Measurements from ENCODE around the gene PAQR3.

Gene PAQR3

GRCh38 chr4:78949735-78950134 is 10.5 kb upstream of the PAQR3 start:
- Histone ChIP-seq H2BK120ac (ENCODE audit: low read depth, low read length) (no peak overlapping the region), H3K36me3 (ENCODE audit: control insufficient read depth in 1 of 2, insufficient read depth in 2 of 2, low read depth in 1 of 2, low read length in 2 of 2) (no peaks in the 10 kb centered on the region), H3K23ac (ENCODE audit: low read length in 2 of 2) (no peak overlapping the region), H3K4me1 (ENCODE audit: control insufficient read depth, insufficient read depth, low read depth, low read length) (no peaks in the 10 kb centered on the region), H2BK15ac (ENCODE audit: low read depth, poor library complexity, severe bottlenecking) (no peak overlapping the region), H3K4ac (ENCODE audit: low read depth in 1 of 2, low read length in 2 of 2) (no peak overlapping the region), H3K4me3 (ENCODE audit: insufficient read depth in 1 of 2, low read depth in 1 of 2, low read length in 2 of 2) (no peak overlapping the region), H2AFZ (ENCODE audit: low read depth, low read length) (no peak overlapping the region), H3K14ac (ENCODE audit: low read length in 2 of 2) (no peak overlapping the region), H2AK5ac (ENCODE audit: low read length, severe bottlenecking) (no peak overlapping the region), H2BK5ac (ENCODE audit: low read depth, low read length, poor library complexity, severe bottlenecking) (no peak overlapping the region), H2BK12ac (ENCODE audit: low read length in 2 of 2) (no peak overlapping the region), H4K91ac (ENCODE audit: low read length) (no peak overlapping the region), H3K18ac (ENCODE audit: low read depth in 1 of 2, low read length in 2 of 2) (no peak overlapping the region), H4K8ac (ENCODE audit: low read length) (no peak overlapping the region), H3K27ac (ENCODE audit: low read length, poor library complexity, severe bottlenecking) (no peak overlapping the region), H3K9ac (ENCODE audit: low read length) (no peak overlapping the region), H3K4me2 (ENCODE audit: low read length, poor library complexity, severe bottlenecking) (no peak overlapping the region), H3K27me3 (ENCODE audit: control insufficient read depth in 1 of 2, insufficient read depth in 1 of 2, low read length in 2 of 2) (no peaks in the 10 kb centered on the region), H3K79me1 (replicated peaks; ENCODE audit: low read length, poor library complexity, severe bottlenecking) (no peaks in the 10 kb centered on the region), H3K9me3 (ENCODE audit: control insufficient read depth, low read length) (no peaks in the 10 kb centered on the region)
- no CpG with 5 or more reads among the region's 1 CpG for WGBS
- no peak for DNase-seq

GRCh38 chr4:78945651-78946179 is 6.5 kb upstream of the PAQR3 start:
- Histone ChIP-seq H2AK5ac (ENCODE audit: low read length, severe bottlenecking) (no peak overlapping the region), H3K18ac (ENCODE audit: low read depth in 1 of 2, low read length in 2 of 2) (no peak overlapping the region), H3K36me3 (ENCODE audit: control insufficient read depth in 1 of 2, insufficient read depth in 2 of 2, low read depth in 1 of 2, low read length in 2 of 2) (no peaks in the 10 kb centered on the region), H3K27me3 (ENCODE audit: control insufficient read depth in 1 of 2, insufficient read depth in 1 of 2, low read length in 2 of 2) (no peaks in the 10 kb centered on the region), H3K79me1 (replicated peaks; ENCODE audit: low read length, poor library complexity, severe bottlenecking) (no peaks in the 10 kb centered on the region), H2BK5ac (ENCODE audit: low read depth, low read length, poor library complexity, severe bottlenecking) (no peak overlapping the region), H3K9me3 (ENCODE audit: control insufficient read depth, low read length) (no peaks in the 10 kb centered on the region), H3K4me2 (ENCODE audit: low read length, poor library complexity, severe bottlenecking) (no peak overlapping the region), H3K9ac (ENCODE audit: low read length) (no peak overlapping the region), H3K14ac (ENCODE audit: low read length in 2 of 2) (no peak overlapping the region), H3K4ac (ENCODE audit: low read depth in 1 of 2, low read length in 2 of 2) (no peak overlapping the region), H3K23ac (ENCODE audit: low read length in 2 of 2) (no peak overlapping the region), H3K4me1 (ENCODE audit: control insufficient read depth, insufficient read depth, low read depth, low read length) (no peaks in the 10 kb centered on the region), H4K8ac (ENCODE audit: low read length) (no peak overlapping the region), H2BK12ac (ENCODE audit: low read length in 2 of 2) (no peak overlapping the region), H3K27ac (ENCODE audit: low read length, poor library complexity, severe bottlenecking) (no peak overlapping the region), H2BK15ac (ENCODE audit: low read depth, poor library complexity, severe bottlenecking) (no peak overlapping the region), H2BK120ac (ENCODE audit: low read depth, low read length) (no peak overlapping the region), H4K91ac (ENCODE audit: low read length) (no peak overlapping the region), H3K4me3 (ENCODE audit: insufficient read depth in 1 of 2, low read depth in 1 of 2, low read length in 2 of 2) (no peak overlapping the region), H2AFZ (ENCODE audit: low read depth, low read length) (no peak overlapping the region)
- WGBS = 100% methylated on average over 2 of the region's 3 CpGs
- DNase-seq = no peak

- Histone ChIP-seq H3K23ac (ENCODE audit: low read length in 2 of 2) (no peak overlapping the region), H2AK5ac (ENCODE audit: low read length, severe bottlenecking) (no peak overlapping the region), H4K8ac (ENCODE audit: low read length) (no peak overlapping the region), H3K4ac (ENCODE audit: low read depth in 1 of 2, low read length in 2 of 2) (no peak overlapping the region), H2BK15ac (ENCODE audit: low read depth, poor library complexity, severe bottlenecking) (no peak overlapping the region), H2AFZ (ENCODE audit: low read depth, low read length) (no peak overlapping the region), H3K27me3 (ENCODE audit: control insufficient read depth in 1 of 2, insufficient read depth in 1 of 2, low read length in 2 of 2) (no peaks in the 10 kb centered on the region), H3K9me3 (ENCODE audit: control insufficient read depth, low read length) (no peaks in the 10 kb centered on the region), H3K79me1 (replicated peaks; ENCODE audit: low read length, poor library complexity, severe bottlenecking) (no peaks in the 10 kb centered on the region), H2BK5ac (ENCODE audit: low read depth, low read length, poor library complexity, severe bottlenecking) (no peak overlapping the region), H2BK120ac (ENCODE audit: low read depth, low read length) (no peak overlapping the region), H3K14ac (ENCODE audit: low read length in 2 of 2) (no peak overlapping the region), H3K36me3 (ENCODE audit: control insufficient read depth in 1 of 2, insufficient read depth in 2 of 2, low read depth in 1 of 2, low read length in 2 of 2) (no peaks in the 10 kb centered on the region), H3K9ac (ENCODE audit: low read length) (no peak overlapping the region), H3K4me1 (ENCODE audit: control insufficient read depth, insufficient read depth, low read depth, low read length) (no peaks in the 10 kb centered on the region), H3K4me2 (ENCODE audit: low read length, poor library complexity, severe bottlenecking) (no peak overlapping the region), H3K27ac (ENCODE audit: low read length, poor library complexity, severe bottlenecking) (no peak overlapping the region), H3K18ac (ENCODE audit: low read depth in 1 of 2, low read length in 2 of 2) (no peak overlapping the region), H2BK12ac (ENCODE audit: low read length in 2 of 2) (no peak overlapping the region), H3K4me3 (ENCODE audit: insufficient read depth in 1 of 2, low read depth in 1 of 2, low read length in 2 of 2) (no peak overlapping the region), H4K91ac (ENCODE audit: low read length) (no peak overlapping the region)
- 65% methylated on average over 1 of the region's 1 CpG for WGBS
- no peak for DNase-seq
Observed at GRCh38 chr4:78944381-78944780, 5.1 kb upstream of the PAQR3 start.

- Histone ChIP-seq H3K36me3 (ENCODE audit: control insufficient read depth in 1 of 2, insufficient read depth in 2 of 2, low read depth in 1 of 2, low read length in 2 of 2) (peaks cover 0 to 5% of the 10 kb centered on the region in 2 experiments), H2BK120ac (ENCODE audit: low read depth, low read length) (no peak overlapping the region)
- 98% methylated on average over 5 of the region's 5 CpGs for WGBS
Observed at GRCh38 chr4:78940752-78941151, 1.5 kb upstream of the PAQR3 start.

More at GRCh38 chr4:78940752-78941151, 1.5 kb upstream of the PAQR3 start:
- no peak for DNase-seq
- Histone ChIP-seq H3K4me1 (ENCODE audit: control insufficient read depth, insufficient read depth, low read depth, low read length) (peaks cover 3% of the 10 kb centered on the region), H3K14ac (ENCODE audit: low read length in 2 of 2) (no peak overlapping the region), H2AK5ac (ENCODE audit: low read length, severe bottlenecking) (no peak overlapping the region), H3K23ac (ENCODE audit: low read length in 2 of 2) (no peak overlapping the region), H3K79me1 (replicated peaks; ENCODE audit: low read length, poor library complexity, severe bottlenecking) (peaks cover 19% of the 10 kb centered on the region), H3K9me3 (ENCODE audit: control insufficient read depth, low read length) (no peaks in the 10 kb centered on the region), H2BK5ac (ENCODE audit: low read depth, low read length, poor library complexity, severe bottlenecking) (no peak overlapping the region), H3K4me2 (ENCODE audit: low read length, poor library complexity, severe bottlenecking) (no peak overlapping the region), H3K18ac (ENCODE audit: low read depth in 1 of 2, low read length in 2 of 2) (no peak overlapping the region), H2BK15ac (ENCODE audit: low read depth, poor library complexity, severe bottlenecking) (no peak overlapping the region), H3K9ac (ENCODE audit: low read length) (no peak overlapping the region), H3K4me3 (ENCODE audit: insufficient read depth in 1 of 2, low read depth in 1 of 2, low read length in 2 of 2) (no peak overlapping the region), H3K4ac (ENCODE audit: low read depth in 1 of 2, low read length in 2 of 2) (no peak overlapping the region), H2AFZ (ENCODE audit: low read depth, low read length) (no peak overlapping the region), H2BK12ac (ENCODE audit: low read length in 2 of 2) (no peak overlapping the region), H3K27ac (ENCODE audit: low read length, poor library complexity, severe bottlenecking) (no peak overlapping the region), H4K91ac (ENCODE audit: low read length) (no peak overlapping the region), H4K8ac (ENCODE audit: low read length) (no peak overlapping the region), H3K27me3 (ENCODE audit: control insufficient read depth in 1 of 2, insufficient read depth in 1 of 2, low read length in 2 of 2) (no peaks in the 10 kb centered on the region)

Measured in mesenchymal stem cell (in vitro differentiated cells and primary cell).